Esophagus muscularis mucosa (tissue), 4 donors: ENCODE data around the gene CNDP1. TPM values are rescaled to one million over a fixed set of nuclear protein-coding genes. Genes with fewer than 3 reads are reported as not detected.
A peak's percentile ranks its signal among the peaks of the same experiment; 100 is the strongest.

ENCODE experiments used
- DNase-seq: peaks from one replicate; pipeline ENCODE4 v3.0.0-alpha.2; 2017; ENCODE audit errors: extremely low spot score
- H3K27ac ChIP-seq, 4 donors: fragments of 200-600 bp; sonication (generic); replicated peaks in 1 of 4; 1 replicate in 3 of 4; 2 replicates in 1 of 4; pipeline ENCODE4 v1.5.1; 2016 to 2019; ENCODE audit warnings: mild to moderate bottlenecking in 1 of 4
- H3K27me3 ChIP-seq, 4 donors: fragments of 200-600 bp; sonication (generic); one replicate each; pipeline versions ENCODE4 v1.5.1 to v1.6.0; 2016 to 2019
- H3K36me3 ChIP-seq, 4 donors: fragments of 200-600 bp; sonication (generic); one replicate each; pipeline ENCODE4 v1.5.1; 2016 to 2019
- H3K4me1 ChIP-seq, 4 donors: fragments of 200-600 bp; sonication (generic); one replicate each; pipeline ENCODE4 v1.5.1; 2016 to 2019
- H3K4me3 ChIP-seq, 4 donors: fragments of 200-600 bp; sonication (generic); 1 replicate in 2 of 4; 2 replicates in 2 of 4; pipeline ENCODE4 v1.5.1; 2016 to 2019; ENCODE audit warnings: mild to moderate bottlenecking in 4 of 4, moderate library complexity in 1 of 4
- H3K9me3 ChIP-seq, 4 donors: fragments of 200-600 bp; sonication (generic); 1 replicate in 3 of 4; 2 replicates in 1 of 4; pipeline ENCODE4 v1.5.1; 2016 to 2019
- CTCF ChIP-seq, 3 experiments: fragments of 200-600 bp in 2 of 3; fragments of 450-650 bp in 1 of 3; sonication (generic) in 2 of 3; IDR thresholded peaks; one replicate each; pipeline ENCODE4 v1.5.1; 2017 to 2019; ENCODE audit warnings: antibody characterized with exemption in 3 of 3, mild to moderate bottlenecking in 2 of 3, moderate library complexity in 1 of 3
- EP300 ChIP-seq: sonication (generic); formaldehyde crosslinking; IDR thresholded peaks from one replicate; pipeline ENCODE4 v1.6.1; 2017; ENCODE audit warnings: antibody characterized with exemption
- POLR2A ChIP-seq: fragments of 450-650 bp; IDR thresholded peaks from one replicate; pipeline ENCODE4 v1.6.1; 2017; ENCODE audit warnings: antibody characterized with exemption, moderate library complexity, mild to moderate bottlenecking, low read depth
- POLR2AphosphoS5 ChIP-seq, 2 donors: sonication (generic); formaldehyde crosslinking; IDR thresholded peaks; one replicate each; pipeline ENCODE4 v1.6.1; 2017; ENCODE audit warnings: antibody characterized with exemption in 2 of 2
- WGBS: methylation state at CpG from one replicate; pipeline ENCODE4 v1.1.5; 2018; 5-methylcytosine and 5-hydroxymethylcytosine counted together
- intact Hi-C: fragments of 100-400 bp; cut with DNase I; formaldehyde crosslinking; loops from one replicate; pipeline ENCODE4 v1.15.1; 2023
- total RNA-seq, 4 donors: library from RNA; depleted of rRNA; stranded (reverse); fragments of >200 nt; gene quantifications; one replicate each; pipeline versions ENCODE4 v1.1.0 to v1.2.1, GENCODE V29; 2016

CNDP1 gene
- total RNA-seq, 4 donors from 2014 or later = not detected

- no peak for TF ChIP-seq POLR2AphosphoS5 (IDR thresholded peaks at IDR 0.05)
- no peak for TF ChIP-seq CTCF (IDR thresholded peaks at IDR 0.05)
- TF ChIP-seq EP300 = no peak
- no peak for TF ChIP-seq POLR2A
- H3K27ac ChIP-seq = no peak overlapping the region
- H3K36me3 ChIP-seq = no peaks in the 10 kb centered on the region
- no peak overlapping the region for H3K4me3 ChIP-seq
- 27% methylated on average over 8 of the region's 8 CpGs for WGBS
- H3K4me1 ChIP-seq = no peaks in the 10 kb centered on the region
- no peak for DNase-seq
- H3K27me3 ChIP-seq = peaks cover 0 to 40% (median 0%) of the 10 kb centered on the region in 4 donors
- intact Hi-C loops = no loop called here
- no peaks in the 10 kb centered on the region for H3K9me3 ChIP-seq
These were observed 45.3 kb downstream of the CNDP1 start for GRCh38 chr18:74579496-74580065.

- no peaks in the 10 kb centered on the region for H3K9me3 ChIP-seq
- no peaks in the 10 kb centered on the region for H3K4me1 ChIP-seq
- H3K4me3 ChIP-seq = no peak overlapping the region
- 75% methylated on average over 6 of the region's 6 CpGs for WGBS
- intact Hi-C loops = no loop called here
- H3K27ac ChIP-seq = no peak overlapping the region
- DNase-seq = no peak
- TF ChIP-seq POLR2A (no peak), CTCF (IDR thresholded peaks at IDR 0.05) (no peak)
- H3K27me3 ChIP-seq = peaks cover 0 to 45% (median 0%) of the 10 kb centered on the region in 4 donors
- no peaks in the 10 kb centered on the region for H3K36me3 ChIP-seq
These were observed 48.3 kb downstream of the CNDP1 start for GRCh38 chr18:74582642-74583041.

GRCh38 chr18:74587441-74587840, 53.1 kb downstream of the CNDP1 start:
- DNase-seq = no peak
- Histone ChIP-seq H3K4me3 (no peak overlapping the region), H3K9me3 (no peaks in the 10 kb centered on the region), H3K27me3 (peaks cover 0 to 8% (median 0%) of the 10 kb centered on the region in 4 donors), H3K27ac (no peak overlapping the region), H3K36me3 (no peaks in the 10 kb centered on the region), H3K4me1 (no peaks in the 10 kb centered on the region)
- intact Hi-C loops = no loop called here
- no peak for TF ChIP-seq EP300
- no peak for TF ChIP-seq POLR2A
- no peak for TF ChIP-seq POLR2AphosphoS5 (IDR thresholded peaks at IDR 0.05)
- no peak for TF ChIP-seq CTCF (IDR thresholded peaks at IDR 0.05)
- 78% methylated on average over 8 of the region's 8 CpGs for WGBS

- Histone ChIP-seq H3K27me3 (peaks cover 0 to 5% (median 0%) of the 10 kb centered on the region in 4 donors), H3K4me1 (no peaks in the 10 kb centered on the region), H3K4me3 (no peak overlapping the region), H3K36me3 (peaks cover 0 to 11% (median 3%) of the 10 kb centered on the region in 4 donors), H3K27ac (no peak overlapping the region), H3K9me3 (no peaks in the 10 kb centered on the region)
- no peak for TF ChIP-seq CTCF (IDR thresholded peaks at IDR 0.05)
- TF ChIP-seq EP300 = no peak
- no peak for TF ChIP-seq POLR2A
- TF ChIP-seq POLR2AphosphoS5 (IDR thresholded peaks at IDR 0.05) = no peak
- DNase-seq = peak; percentile 50
- WGBS = 59% methylated on average over 6 of the region's 6 CpGs
- intact Hi-C loops = no loop called here
These were observed 54.7 kb downstream of the CNDP1 start for GRCh38 chr18:74589021-74589420.

GRCh38 chr18:74589811-74590210, 55.5 kb downstream of the CNDP1 start:
- Histone ChIP-seq H3K4me3 (no peak overlapping the region), H3K4me1 (peaks cover 0 to 3% (median 2%) of the 10 kb centered on the region in 4 donors), H3K36me3 (peaks cover 0 to 11% (median 5%) of the 10 kb centered on the region in 4 donors), H3K27me3 (peaks cover 0 to 5% (median 0%) of the 10 kb centered on the region in 4 donors), H3K27ac (no peak overlapping the region), H3K9me3 (no peaks in the 10 kb centered on the region)
- 77% methylated on average over 3 of the region's 3 CpGs for WGBS
- TF ChIP-seq POLR2A = no peak
- DNase-seq = no peak
- intact Hi-C loops = loop anchor here (5.0 kb wide), 1 partner anchor 93 kb away; the partner anchor contains the start of gene CNDP2
